IMR-90 (cell line): ENCODE results near the gene GTPBP3. TPM values are rescaled to one million over a fixed set of nuclear protein-coding genes. Genes with fewer than 3 reads are reported as not detected.

ENCODE experiments used
- ATAC-seq: fragments of 200-7000 bp; cut with Tn5 transposase; 2 replicates; pipeline ENCODE4 v1.9.1; 2020; ENCODE audit warnings: low read depth, mild to moderate bottlenecking, moderate library complexity
- BruUV-seq: library from RNA; stranded (reverse); fragments of 400-500 nt; replicated peaks from 2 replicates; lab custom pipeline; 2021; lab: Mats Ljungman, UMichigan
- CTCF ChIA-PET: fragments of 300-600 bp; formaldehyde crosslinking; extraction: SDS; loops from one replicate; lab custom pipeline; 2021; ENCODE audit warnings: antibody characterized with exemption; lab: Yijun Ruan, JAX
- POLR2A ChIA-PET: fragments of 300-600 bp; sonication (Branson Sonifier 250); formaldehyde crosslinking; loops from one replicate; lab custom pipeline; 2022; ENCODE audit warnings: antibody characterized with exemption; ENCODE audit not compliant: unreplicated experiment; lab: Charles Lee
- DNase-seq: peaks from one replicate; pipeline ENCODE4 v3.0.0; 2013
- H2AFZ ChIP-seq: replicated peaks from 2 replicates; pipeline ENCODE3; 2013; ENCODE audit warnings: low read length, mild to moderate bottlenecking; ENCODE audit not compliant: poor library complexity
- H2AK5ac ChIP-seq: 2 replicates; pipeline ENCODE4 v1.6.1; 2013; ENCODE audit warnings: low read depth, low read length, inconsistent platforms
- H2AK9ac ChIP-seq: replicated peaks from 2 replicates; pipeline ENCODE3; 2013; ENCODE audit warnings: mild to moderate bottlenecking, low read depth, low read length, moderate library complexity; ENCODE audit not compliant: poor library complexity
- H2BK120ac ChIP-seq: 2 replicates; pipeline ENCODE4 v1.6.1; 2013; ENCODE audit warnings: low read depth, low read length, inconsistent platforms
- H2BK15ac ChIP-seq: 3 replicates; pipeline ENCODE4 v1.6.1; 2013; ENCODE audit warnings: low read depth, low read length, inconsistent platforms
- H2BK20ac ChIP-seq: 2 replicates; pipeline ENCODE4 v1.6.1; 2013; ENCODE audit warnings: low read depth, mild to moderate bottlenecking, inconsistent platforms, low read length, moderate library complexity
- H2BK5ac ChIP-seq: 2 replicates; pipeline ENCODE4 v1.6.1; 2013; ENCODE audit warnings: mild to moderate bottlenecking, low read depth, low read length, inconsistent platforms; ENCODE audit not compliant: poor library complexity, severe bottlenecking
- H3K14ac ChIP-seq: replicated peaks from 2 replicates; pipeline ENCODE4 v1.6.1; 2013; ENCODE audit warnings: low read depth, low read length, inconsistent platforms
- H3K18ac ChIP-seq: 2 replicates; pipeline ENCODE4 v1.6.1; 2013; ENCODE audit warnings: low read depth, low read length, control low read depth
- H3K23ac ChIP-seq: 2 replicates; pipeline ENCODE4 v1.6.1; 2013; ENCODE audit warnings: low read depth, low read length, inconsistent platforms
- H3K27ac ChIP-seq: 2 replicates; pipeline ENCODE4 v1.5.1; 2013; ENCODE audit warnings: mild to moderate bottlenecking, control low read depth, low read length; ENCODE audit not compliant: insufficient read depth
- H3K27me3 ChIP-seq: 2 replicates; pipeline ENCODE4 v1.6.1; 2013; ENCODE audit warnings: low read length; ENCODE audit not compliant: control insufficient read depth, insufficient read depth
- H3K36me3 ChIP-seq: 2 replicates; pipeline ENCODE4 v1.6.1; 2013; ENCODE audit warnings: low read length, mixed read lengths; ENCODE audit not compliant: control insufficient read depth, insufficient read depth
- H3K4ac ChIP-seq: 2 replicates; pipeline ENCODE4 v1.6.1; 2013; ENCODE audit warnings: low read depth, low read length, inconsistent platforms
- H3K4me1 ChIP-seq: 2 replicates; pipeline ENCODE4 v1.6.1; 2013; ENCODE audit warnings: low read length, mixed read lengths; ENCODE audit not compliant: control insufficient read depth, insufficient read depth
- H3K4me2 ChIP-seq: 2 replicates; pipeline ENCODE4 v1.6.1; 2013; ENCODE audit warnings: low read depth, mild to moderate bottlenecking, control low read depth, low read length, moderate library complexity
- H3K4me3 ChIP-seq: 2 replicates; pipeline ENCODE4 v1.5.1; 2013; ENCODE audit warnings: low read depth, mild to moderate bottlenecking, control low read depth, low read length, moderate library complexity; ENCODE audit not compliant: insufficient read depth
- H3K56ac ChIP-seq: 2 replicates; pipeline ENCODE4 v1.6.1; 2013; ENCODE audit warnings: low read length, inconsistent platforms; ENCODE audit not compliant: insufficient read depth; ENCODE audit errors: extremely low read depth
- H3K79me1 ChIP-seq, 2 experiments: 2 replicates each; pipeline ENCODE4 v1.6.1; 2013; ENCODE audit warnings: low read length in 2 of 2, inconsistent platforms in 1 of 2, low read depth in 1 of 2
- H3K9ac ChIP-seq: 2 replicates; pipeline ENCODE4 v1.6.1; 2013; ENCODE audit warnings: low read depth, low read length, control low read depth
- H3K9me1 ChIP-seq: 2 replicates; pipeline ENCODE4 v1.6.1; 2013; ENCODE audit warnings: low read length, inconsistent platforms; ENCODE audit not compliant: insufficient read depth
- H3K9me3 ChIP-seq: 2 replicates; pipeline ENCODE4 v1.6.1; 2013; ENCODE audit warnings: low read length; ENCODE audit not compliant: control insufficient read depth, insufficient read depth
- H4K20me1 ChIP-seq: 2 replicates; pipeline ENCODE4 v1.6.1; 2013; ENCODE audit warnings: low read length, inconsistent platforms; ENCODE audit not compliant: insufficient read depth
- H4K5ac ChIP-seq: 2 replicates; pipeline ENCODE4 v1.6.1; 2013; ENCODE audit warnings: mild to moderate bottlenecking, low read depth, low read length, control low read depth
- H4K8ac ChIP-seq, 2 experiments: 2 replicates each; pipeline ENCODE4 v1.6.1; 2013; ENCODE audit warnings: low read depth in 2 of 2, low read length in 2 of 2, control low read depth in 1 of 2, inconsistent platforms in 1 of 2
- H4K91ac ChIP-seq: 2 replicates; pipeline ENCODE4 v1.6.1; 2013; ENCODE audit warnings: low read depth, low read length, inconsistent platforms; ENCODE audit not compliant: insufficient read depth
- BHLHE40 ChIP-seq: fragments of 150-350 bp; IDR thresholded peaks from 2 replicates; pipeline ENCODE4 v1.6.1; 2016; ENCODE audit warnings: mild to moderate bottlenecking, low read depth, low read length
- CEBPB ChIP-seq: IDR thresholded peaks from 2 replicates; pipeline ENCODE4 v1.6.1; 2012; ENCODE audit warnings: low read depth, low read length, improper control_type of control experiment
- CHD1 ChIP-seq: IDR thresholded peaks from 2 replicates; pipeline ENCODE4 v1.6.1; 2012; ENCODE audit warnings: low read depth, low read length, improper control_type of control experiment
- MAFK ChIP-seq: IDR thresholded peaks from 2 replicates; pipeline ENCODE4 v1.6.1; 2012; ENCODE audit warnings: low read depth, low read length, improper control_type of control experiment
- MAZ ChIP-seq: IDR thresholded peaks from 2 replicates; pipeline ENCODE4 v1.6.1; 2012; ENCODE audit warnings: low read depth, mild to moderate bottlenecking, low read length, improper control_type of control experiment, moderate library complexity, borderline replicate concordance
- MXI1 ChIP-seq: IDR thresholded peaks from 2 replicates; pipeline ENCODE4 v1.6.1; 2012; ENCODE audit warnings: low read depth, mild to moderate bottlenecking, low read length, moderate library complexity, borderline replicate concordance
- NFE2L2 ChIP-seq: fragments of 150-350 bp; IDR thresholded peaks from 2 replicates; pipeline ENCODE4 v1.6.1; 2016; ENCODE audit warnings: low read depth, mild to moderate bottlenecking, low read length
- POLR2A ChIP-seq: IDR thresholded peaks from 2 replicates; pipeline ENCODE4 v1.6.1; 2012; ENCODE audit warnings: mild to moderate bottlenecking, low read depth, low read length
- RCOR1 ChIP-seq: IDR thresholded peaks from 2 replicates; pipeline ENCODE4 v1.6.1; 2012; ENCODE audit warnings: mild to moderate bottlenecking, low read length, improper control_type of control experiment; ENCODE audit not compliant: insufficient replicate concordance
- WGBS, 2 experiments: methylation state at CpG; one replicate each; pipeline versions ENCODE4 v1.1.5 to v1.1.7; 2013; ENCODE audit warnings: missing lambda C conversion rate in 2 of 2; ENCODE audit not compliant: insufficient read length in 1 of 2; ENCODE audit errors: extremely low coverage in 2 of 2; 5-methylcytosine and 5-hydroxymethylcytosine counted together
- dilution Hi-C: fragments of 300-500 bp; cut with HindIII; formaldehyde crosslinking; loops from one replicate; pipeline ENCODE4 v1.14.3; 2018; ENCODE audit warnings: low sequenced_read_pairs; ENCODE audit not compliant: unreplicated experiment
- in situ Hi-C: fragments of 300-500 bp; cut with MboI; formaldehyde crosslinking; loops from 3 replicates; pipeline ENCODE4 v1.14.3; 2019; ENCODE audit warnings: low sequenced_read_pairs, inconsistent platforms, mixed read lengths
- intact Hi-C: fragments of 100-400 bp; cut with micrococcal nuclease; formaldehyde crosslinking; loops from 2 replicates; pipeline ENCODE4 v1.10.0; 2022
- polyA plus RNA-seq, 3 experiments: library from polyadenylated mRNA; depleted of rRNA; stranded (reverse); fragments of >200 nt; gene quantifications; 2 replicates each; pipeline ENCODE4 v1.2.3, GENCODE V29; 2012; ENCODE audit warnings: low replicate concordance in 1 of 3
- total RNA-seq: library from RNA; depleted of rRNA; stranded (reverse); fragments of >200 nt; gene quantifications from 2 replicates; pipeline ENCODE4 v1.2.3, GENCODE V29; 2012
- TF ChIP-seq, protein P1 (sequence below): fragments of 150-350 bp; IDR thresholded peaks from 2 replicates; pipeline ENCODE4 v1.6.1; 2016; ENCODE audit warnings: low read depth, mild to moderate bottlenecking, low read length, moderate library complexity, borderline replicate concordance

GTPBP3 gene
- total and polyA plus RNA-seq, 2 of the 4 experiments (the other 2 are of a cell fraction): 4.3 to 15.1 TPM

DNA sequence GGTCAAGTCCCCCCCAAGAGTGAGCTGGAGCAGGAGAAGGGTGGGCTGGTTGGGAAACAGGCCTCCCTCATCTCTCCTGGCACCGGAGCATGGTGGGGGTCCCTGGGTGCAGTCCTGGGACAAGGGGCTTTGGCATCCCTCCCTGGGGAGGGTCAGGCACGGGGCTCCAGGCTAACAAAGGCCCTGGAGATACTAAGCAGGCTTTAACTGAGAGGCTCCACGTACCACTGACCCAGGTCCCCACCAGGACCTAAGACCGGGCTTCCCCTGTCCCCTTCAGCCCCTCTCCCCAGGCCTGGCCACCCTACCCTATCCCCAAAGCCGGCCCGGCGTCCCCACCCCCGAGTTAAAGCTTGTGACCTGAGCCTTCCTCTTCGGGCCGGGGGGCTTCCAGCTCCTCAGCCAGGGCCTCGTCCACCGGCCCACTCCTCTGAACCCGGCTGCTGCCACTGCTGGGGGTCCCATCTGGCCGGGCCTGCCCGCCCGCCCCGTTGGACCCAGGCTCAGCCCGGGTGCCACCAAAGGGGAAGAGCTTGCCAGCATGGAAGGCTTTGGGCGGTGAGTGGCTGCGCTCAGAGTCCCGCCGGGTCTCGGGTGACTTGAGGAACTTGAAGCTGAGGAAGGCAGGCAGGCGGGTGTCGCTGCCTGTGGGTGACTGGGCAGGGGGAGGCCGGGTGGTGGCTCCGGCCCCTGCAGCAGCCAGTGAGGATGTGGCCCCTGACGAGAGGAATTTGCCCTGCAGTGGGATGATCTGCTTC is 12.8 kb upstream of the GTPBP3 start:
- no peak overlapping the region for H2AK5ac ChIP-seq
- no peak overlapping the region for H2AK9ac ChIP-seq
- peaks cover 0 to 5% of the 10 kb centered on the region in 2 experiments; a peak in 1 of 4 replicates for H3K79me1 ChIP-seq
- H2BK5ac ChIP-seq: no peak overlapping the region
- in situ Hi-C loops (no loop called here), intact Hi-C loops (no loop called here), dilution Hi-C loops (no loop called here)
- H3K4me2 ChIP-seq: no peak overlapping the region
- no peak overlapping the region for H3K4ac ChIP-seq
- H2BK15ac ChIP-seq: no peak overlapping the region
- H4K5ac ChIP-seq: no peak overlapping the region
- no peak overlapping the region for H4K91ac ChIP-seq
- H3K27ac ChIP-seq: no peak overlapping the region
- DNase-seq (no peak), ATAC-seq (no peak)
- H3K14ac ChIP-seq: no peak overlapping the region
- BruUV-seq: no TSS peak
- H3K36me3 ChIP-seq: peaks cover 35% of the 10 kb centered on the region
- 91% methylated on average over 24 of the region's 28 CpGs; no CpG with 5 or more reads in 1 of the 2 experiments for WGBS, 2 experiments
- H3K23ac ChIP-seq: no peak overlapping the region
- ChIA-PET POLR2A (interaction anchor here (1.0 kb wide), 1 partner anchor 10 kb away, joined by 3 read pairs; the partner anchor contains the start of gene ANO8), CTCF (interaction anchor here (0.6 kb wide), 1 partner anchor 18 kb away, joined by 7 read pairs; no protein-coding TSS in a partner anchor)
- H3K9me3 ChIP-seq: no peaks in the 10 kb centered on the region
- no peak overlapping the region for H3K56ac ChIP-seq
- TF ChIP-seq CHD1 (no peak), MAZ (no peak), RCOR1 (no peak), NFE2L2 (no peak), BHLHE40 (no peak), POLR2A (no peak), MAFK (no peak), MXI1 (no peak), CEBPB (no peak)
- TF ChIP-seq, protein P1, sequence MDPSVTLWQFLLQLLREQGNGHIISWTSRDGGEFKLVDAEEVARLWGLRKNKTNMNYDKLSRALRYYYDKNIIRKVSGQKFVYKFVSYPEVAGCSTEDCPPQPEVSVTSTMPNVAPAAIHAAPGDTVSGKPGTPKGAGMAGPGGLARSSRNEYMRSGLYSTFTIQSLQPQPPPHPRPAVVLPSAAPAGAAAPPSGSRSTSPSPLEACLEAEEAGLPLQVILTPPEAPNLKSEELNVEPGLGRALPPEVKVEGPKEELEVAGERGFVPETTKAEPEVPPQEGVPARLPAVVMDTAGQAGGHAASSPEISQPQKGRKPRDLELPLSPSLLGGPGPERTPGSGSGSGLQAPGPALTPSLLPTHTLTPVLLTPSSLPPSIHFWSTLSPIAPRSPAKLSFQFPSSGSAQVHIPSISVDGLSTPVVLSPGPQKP: no peak
- no peaks in the 10 kb centered on the region for H3K4me1 ChIP-seq
- H2BK20ac ChIP-seq: no peak overlapping the region
- H3K9me1 ChIP-seq: no peaks in the 10 kb centered on the region
- no peak overlapping the region for H3K4me3 ChIP-seq
- no peak overlapping the region for H2AFZ ChIP-seq
- H3K27me3 ChIP-seq: no peaks in the 10 kb centered on the region
- no peak overlapping the region for H4K8ac ChIP-seq
- H3K9ac ChIP-seq: no peak overlapping the region
- H3K18ac ChIP-seq: no peak overlapping the region
- no peak overlapping the region for H2BK120ac ChIP-seq
- peaks cover 8% of the 10 kb centered on the region; the same call in 1 of the 2 replicates for H4K20me1 ChIP-seq
